Left cardiac atrium (tissue), 4 donors: ENCODE measurements around the gene PRRT4. TPM values are rescaled to one million over a fixed set of nuclear protein-coding genes. Genes with fewer than 3 reads are reported as not detected.

Experiments
- ATAC-seq, 2 donors: fragments of 200-7000 bp; cut with Tn5 transposase; one replicate each; pipeline ENCODE4 v1.9.1; 2020; ENCODE audit warnings: mild to moderate bottlenecking in 2 of 2, moderate library complexity in 2 of 2
- DNase-seq: peaks from one replicate; pipeline ENCODE4 v3.0.0-alpha.2; 2020
- intact Hi-C, 2 donors: fragments of 100-400 bp; cut with DNase I; formaldehyde crosslinking; loops; one replicate each; pipeline versions ENCODE4 v1.14.1 to v1.15.1; 2022 to 2023
- total RNA-seq, 2 donors: library from RNA; stranded (reverse); fragmentation: NEBNext Ultra II Directional; extraction: Animal tissue kit (Norgen Biotek cat#: 25700); gene quantifications; one replicate each; pipeline ENCODE4 v1.2.1, GENCODE V29; 2021
- donor health status: DM: no; HTN: yes; CAD: no.
- donor health status: DM: no; HTN: yes; CAD: no; lungs with severe emphysema.
- donor health status: DM: yes; HTN: yes; CAD: no.
- donor health status: Dilated cardiomyopathy.

The PRRT4 gene
- total RNA-seq, 2 donors from 2014 or later = 1.8 to 7.1 TPM

- intact Hi-C loops = no loop called here
- peak; percentile 51 for DNase-seq
- peak in 1 of 2 donors; percentile 73 for ATAC-seq
These were observed 19.8 kb upstream of the PRRT4 start for GRCh38 chr7:128381161-128381821.

GRCh38 chr7:128380483-128381106, 19.1 kb upstream of the PRRT4 start:
- intact Hi-C loops = no loop called here
- DNase-seq (no peak), ATAC-seq (no peak)

GRCh38 chr7:128379900-128380479, 18.5 kb upstream of the PRRT4 start:
- ATAC-seq (no peak), DNase-seq (no peak)
- intact Hi-C loops = no loop called here

- intact Hi-C loops = no loop called here
- DNase-seq (no peak), ATAC-seq (no peak)
These were observed 17.1 kb upstream of the PRRT4 start for GRCh38 chr7:128378637-128379036.

GRCh38 chr7:128376077-128376476, 14.6 kb upstream of the PRRT4 start:
- DNase-seq = no peak
- intact Hi-C loops = no loop called here
- ATAC-seq = no peak

- ATAC-seq = no peak
- intact Hi-C loops = no loop called here
These were observed 12.6 kb upstream of the PRRT4 start for GRCh38 chr7:128374041-128374440.

GRCh38 chr7:128373606-128374005, 12.1 kb upstream of the PRRT4 start:
- ATAC-seq = no peak
- no peak for DNase-seq
- intact Hi-C loops = no loop called here

More at GRCh38 chr7:128374041-128374440, 12.6 kb upstream of the PRRT4 start:
- DNase-seq = no peak

- ATAC-seq = no peak
- intact Hi-C loops = no loop called here
- no peak for DNase-seq
These were observed 9.0 kb upstream of the PRRT4 start for GRCh38 chr7:128370491-128370890.

- intact Hi-C loops = no loop called here
- ATAC-seq (no peak), DNase-seq (no peak)
These were observed 5.5 kb upstream of the PRRT4 start for GRCh38 chr7:128366986-128367385.

GRCh38 chr7:128366300-128366699, 4.8 kb upstream of the PRRT4 start:
- intact Hi-C loops = no loop called here
- ATAC-seq = peak in 1 of 2 donors; percentile 19

GRCh38 chr7:128365432-128365831, 3.9 kb upstream of the PRRT4 start:
- ATAC-seq (no peak), DNase-seq (no peak)
- intact Hi-C loops = no loop called here

More at GRCh38 chr7:128366300-128366699, 4.8 kb upstream of the PRRT4 start:
- no peak for DNase-seq

- ATAC-seq (no peak), DNase-seq (no peak)
- intact Hi-C loops = no loop called here
These were observed 2.8 kb upstream of the PRRT4 start for GRCh38 chr7:128364166-128364870.

GRCh38 chr7:128363261-128363721, 1.8 kb upstream of the PRRT4 start:
- intact Hi-C loops = no loop called here
- ATAC-seq (no peak), DNase-seq (no peak)

GRCh38 chr7:128362670-128363069, 1.2 kb upstream of the PRRT4 start:
- no peak for ATAC-seq
- intact Hi-C loops = no loop called here
- DNase-seq = no peak

GRCh38 chr7:128360359-128360678, 1.2 kb downstream of the PRRT4 start:
- ATAC-seq (peak in 1 of 2 donors; percentile 33), DNase-seq (no peak)
- intact Hi-C loops = no loop called here

- no peak for ATAC-seq
- intact Hi-C loops = no loop called here
- no peak for DNase-seq
These were observed 1.6 kb downstream of the PRRT4 start for GRCh38 chr7:128359939-128360338.

GRCh38 chr7:128359336-128359735, 2.2 kb downstream of the PRRT4 start:
- ATAC-seq (no peak), DNase-seq (no peak)
- intact Hi-C loops = no loop called here

- ATAC-seq = no peak
- intact Hi-C loops = no loop called here
- no peak for DNase-seq
These were observed 3.3 kb downstream of the PRRT4 start for GRCh38 chr7:128358233-128358632.

GRCh38 chr7:128357217-128357613, 4.3 kb downstream of the PRRT4 start:
- intact Hi-C loops = no loop called here
- ATAC-seq (peak in 1 of 2 donors; percentile 13), DNase-seq (no peak)

- DNase-seq (no peak), ATAC-seq (no peak)
- intact Hi-C loops = no loop called here
These were observed 4.8 kb downstream of the PRRT4 start for GRCh38 chr7:128356546-128357216.
